PFSK-1 (cell line): ENCODE results near the gene SLC25A1.

ENCODE experiments used
- FOXP2 ChIP-seq: optimal IDR thresholded peaks from 2 replicates; pipeline ENCODE3; 2011; ENCODE audit warnings: borderline replicate concordance, control low read depth, inconsistent platforms; ENCODE audit not compliant: insufficient read depth; ENCODE audit errors: extremely low read length, extremely low read depth
- POLR2AphosphoS5 ChIP-seq: IDR thresholded peaks from 2 replicates; pipeline ENCODE4 v1.6.1; 2012; ENCODE audit warnings: low read depth, mild to moderate bottlenecking, control low read depth, low read length, moderate library complexity
- SIN3A ChIP-seq: IDR thresholded peaks from 2 replicates; pipeline ENCODE4 v1.6.1; 2012; ENCODE audit warnings: mild to moderate bottlenecking, low read length, moderate library complexity, borderline replicate concordance; ENCODE audit not compliant: insufficient read depth
- TAF1 ChIP-seq: IDR thresholded peaks from 2 replicates; pipeline ENCODE4 v1.6.1; 2012; ENCODE audit warnings: low read length, control low read depth, borderline replicate concordance; ENCODE audit not compliant: insufficient read depth
- TF ChIP-seq, protein P1 (sequence below), 2 experiments: IDR thresholded peaks; 2 replicates each; pipeline versions ENCODE4 v1.6.1 to v1.8.0; 2011 to 2012; ENCODE audit warnings: low read depth in 2 of 2, low read length in 2 of 2, control low read depth in 1 of 2, inconsistent platforms in 1 of 2, mild to moderate bottlenecking in 1 of 2, moderate library complexity in 1 of 2; ENCODE audit not compliant: insufficient read depth in 1 of 2

The SLC25A1 gene

DNA sequence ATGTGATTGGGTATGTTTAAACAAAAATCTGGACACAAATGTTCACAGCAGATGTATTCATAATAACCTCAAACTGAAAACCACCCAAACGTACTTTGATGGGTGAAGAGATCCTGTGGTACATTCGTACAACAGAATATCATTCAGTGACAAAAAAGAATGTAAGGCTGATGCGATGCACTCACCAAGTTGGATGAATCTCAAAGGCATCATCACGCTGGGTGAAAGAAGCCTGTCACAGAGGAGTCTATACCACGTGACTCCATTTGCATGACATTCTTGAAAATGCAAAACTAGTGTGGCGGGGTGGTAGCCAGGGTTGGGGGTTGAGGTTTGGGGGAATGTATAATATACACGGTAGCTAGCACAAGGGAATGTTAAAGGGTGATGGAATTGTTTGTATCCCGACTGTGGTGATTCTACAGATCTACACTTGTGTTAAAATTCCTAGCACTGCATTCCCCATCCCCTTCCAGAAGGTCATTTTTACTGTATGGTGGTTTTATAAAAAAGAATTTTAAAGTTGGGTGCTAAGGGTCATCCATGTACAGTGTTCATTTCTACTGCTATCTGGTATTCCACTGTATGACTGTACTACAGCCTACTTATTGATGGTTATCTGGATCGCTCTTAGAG lies 35.0 kb upstream of the SLC25A1 start:
- TF ChIP-seq TAF1 = no peak
- TF ChIP-seq, protein P1, sequence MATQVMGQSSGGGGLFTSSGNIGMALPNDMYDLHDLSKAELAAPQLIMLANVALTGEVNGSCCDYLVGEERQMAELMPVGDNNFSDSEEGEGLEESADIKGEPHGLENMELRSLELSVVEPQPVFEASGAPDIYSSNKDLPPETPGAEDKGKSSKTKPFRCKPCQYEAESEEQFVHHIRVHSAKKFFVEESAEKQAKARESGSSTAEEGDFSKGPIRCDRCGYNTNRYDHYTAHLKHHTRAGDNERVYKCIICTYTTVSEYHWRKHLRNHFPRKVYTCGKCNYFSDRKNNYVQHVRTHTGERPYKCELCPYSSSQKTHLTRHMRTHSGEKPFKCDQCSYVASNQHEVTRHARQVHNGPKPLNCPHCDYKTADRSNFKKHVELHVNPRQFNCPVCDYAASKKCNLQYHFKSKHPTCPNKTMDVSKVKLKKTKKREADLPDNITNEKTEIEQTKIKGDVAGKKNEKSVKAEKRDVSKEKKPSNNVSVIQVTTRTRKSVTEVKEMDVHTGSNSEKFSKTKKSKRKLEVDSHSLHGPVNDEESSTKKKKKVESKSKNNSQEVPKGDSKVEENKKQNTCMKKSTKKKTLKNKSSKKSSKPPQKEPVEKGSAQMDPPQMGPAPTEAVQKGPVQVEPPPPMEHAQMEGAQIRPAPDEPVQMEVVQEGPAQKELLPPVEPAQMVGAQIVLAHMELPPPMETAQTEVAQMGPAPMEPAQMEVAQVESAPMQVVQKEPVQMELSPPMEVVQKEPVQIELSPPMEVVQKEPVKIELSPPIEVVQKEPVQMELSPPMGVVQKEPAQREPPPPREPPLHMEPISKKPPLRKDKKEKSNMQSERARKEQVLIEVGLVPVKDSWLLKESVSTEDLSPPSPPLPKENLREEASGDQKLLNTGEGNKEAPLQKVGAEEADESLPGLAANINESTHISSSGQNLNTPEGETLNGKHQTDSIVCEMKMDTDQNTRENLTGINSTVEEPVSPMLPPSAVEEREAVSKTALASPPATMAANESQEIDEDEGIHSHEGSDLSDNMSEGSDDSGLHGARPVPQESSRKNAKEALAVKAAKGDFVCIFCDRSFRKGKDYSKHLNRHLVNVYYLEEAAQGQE (IDR thresholded peaks at IDR 0.05; ENCODE audit: insufficient read depth in 1 of 2, low read depth in 2 of 2, low read length in 2 of 2) = no peak
- no peak for TF ChIP-seq POLR2AphosphoS5
- TF ChIP-seq FOXP2 = no peak
- no peak for TF ChIP-seq SIN3A

DNA sequence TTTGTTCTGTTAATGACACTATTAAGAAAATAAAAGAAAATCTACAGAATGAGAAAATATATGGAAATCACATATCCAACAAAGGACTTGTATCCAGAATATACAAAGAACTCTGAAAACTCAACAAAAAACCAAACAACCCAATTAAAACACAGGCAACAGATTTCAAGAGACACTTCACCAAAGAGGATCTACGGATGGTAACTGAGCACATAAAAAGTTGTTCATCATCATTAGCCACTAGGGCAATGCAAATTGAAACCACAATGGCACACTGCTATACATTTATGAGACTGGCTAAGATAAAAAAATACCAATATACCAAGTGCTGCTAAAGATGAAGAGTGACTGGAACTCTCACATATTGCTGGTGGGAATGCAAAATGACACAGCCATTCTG lies 34.5 kb upstream of the SLC25A1 start:
- TF ChIP-seq POLR2AphosphoS5 (no peak), SIN3A (no peak), TAF1 (no peak), FOXP2 (no peak)
- TF ChIP-seq, protein P1 (IDR thresholded peaks at IDR 0.05; ENCODE audit: insufficient read depth in 1 of 2, low read depth in 2 of 2, low read length in 2 of 2) = no peak

DNA sequence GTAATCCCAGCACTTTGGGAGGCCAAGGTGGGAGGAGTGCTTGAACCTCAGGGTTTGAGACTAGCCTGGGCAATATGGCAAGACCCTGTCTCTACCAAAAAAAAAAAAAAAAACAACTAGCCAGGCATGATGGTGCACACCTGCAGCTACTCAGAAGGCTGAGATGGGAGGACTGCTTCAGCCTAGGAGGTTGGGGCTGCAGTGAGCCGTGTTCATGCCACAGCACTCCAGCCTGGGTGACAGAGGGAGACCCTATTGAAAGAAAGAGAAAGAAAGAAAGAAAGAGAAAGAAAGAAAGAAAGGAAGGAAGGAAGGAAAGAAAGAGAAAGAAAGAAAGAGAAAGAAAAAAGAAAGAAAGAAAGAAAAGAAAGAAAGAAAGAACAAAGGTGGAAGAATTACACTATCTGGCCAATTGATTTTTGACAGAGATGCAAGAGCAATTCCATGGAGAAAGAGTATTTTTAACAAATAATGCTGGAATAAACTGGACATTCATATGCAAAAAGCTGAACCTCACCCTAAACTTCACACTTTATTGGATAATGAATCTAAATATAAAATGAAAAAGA lies 33.9 kb upstream of the SLC25A1 start:
- TF ChIP-seq FOXP2 = no peak

DNA sequence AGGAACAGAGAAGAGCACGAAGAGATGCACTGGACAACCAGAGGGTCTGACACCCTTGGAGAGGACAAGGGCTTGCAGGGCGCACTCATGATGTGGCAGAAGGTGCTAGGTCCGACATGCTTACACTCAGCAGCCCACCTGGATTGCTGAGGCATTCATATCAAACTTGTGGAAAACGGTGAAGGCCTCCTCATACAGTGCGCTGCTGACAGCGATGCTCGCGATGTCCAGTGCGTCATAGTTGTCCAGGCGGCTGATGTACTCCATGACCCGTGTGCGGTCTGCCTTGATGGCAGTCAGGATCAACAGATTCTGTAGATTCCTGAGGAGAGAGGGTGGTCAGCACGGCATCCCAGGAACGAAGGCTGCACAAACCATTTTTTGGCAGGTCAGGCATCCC lies 31.7 kb upstream of the SLC25A1 start:
- TF ChIP-seq FOXP2 = no peak
- TF ChIP-seq, protein P1 (IDR thresholded peaks at IDR 0.05; ENCODE audit: insufficient read depth in 1 of 2, low read depth in 2 of 2, low read length in 2 of 2) = no peak
- no peak for TF ChIP-seq POLR2AphosphoS5
- no peak for TF ChIP-seq TAF1
- TF ChIP-seq SIN3A = no peak

DNA sequence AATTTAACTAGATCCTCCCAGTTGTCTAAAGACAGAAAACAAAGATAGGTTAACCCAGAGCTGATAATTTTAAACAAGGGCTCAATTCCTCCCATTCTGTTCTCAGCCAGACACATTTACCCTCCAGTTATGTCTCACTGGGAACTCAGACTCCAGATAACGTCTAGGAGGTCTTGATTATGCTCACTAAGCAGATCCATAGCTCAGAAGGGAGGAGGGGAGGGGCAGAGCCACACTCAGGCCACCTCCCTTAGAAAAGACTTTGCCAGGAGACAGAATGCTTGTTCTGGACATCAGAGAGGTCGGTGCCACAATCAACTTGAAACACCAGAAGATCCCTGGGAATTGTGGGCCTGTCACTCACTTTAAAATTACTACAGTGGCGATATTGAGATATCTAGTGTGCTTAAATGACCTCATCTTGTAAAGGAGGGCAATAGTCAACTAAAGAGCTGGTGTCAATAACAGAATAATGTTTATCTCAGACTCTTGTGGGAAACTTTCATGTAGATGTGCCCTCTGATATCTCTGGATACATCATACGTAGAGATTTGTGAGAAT lies 29.8 kb upstream of the SLC25A1 start:
- TF ChIP-seq, protein P1 (IDR thresholded peaks at IDR 0.05; ENCODE audit: insufficient read depth in 1 of 2, low read depth in 2 of 2, low read length in 2 of 2) = no peak
- no peak for TF ChIP-seq TAF1
- TF ChIP-seq POLR2AphosphoS5 = no peak
